K562 (cell line): ENCODE data around the gene LETM1. TPM values are rescaled to one million over a fixed set of nuclear protein-coding genes. Genes with fewer than 3 reads are reported as not detected.
A peak's percentile ranks its signal among the peaks of the same experiment; 100 is the strongest.

ENCODE experiments used
- ATAC-seq: fragments of 200-7000 bp; cut with Tn5 transposase; 3 replicates; pipeline ENCODE4 v1.9.1; 2020; ENCODE audit warnings: moderate library complexity
- BruUV-seq: library from RNA; stranded (reverse); fragments of 400-500 nt; replicated peaks from 2 replicates; lab custom pipeline; 2021; lab: Mats Ljungman, UMichigan
- CTCF ChIA-PET: fragments of 300-600 bp; formaldehyde crosslinking; extraction: SDS; loops from one replicate; lab custom pipeline; 2021; ENCODE audit warnings: low intra/inter-chr PET ratio; lab: Yijun Ruan, JAX
- POLR2A ChIA-PET: fragments of 300-600, 350-650 bp; sonication (Branson Sonifier 250); formaldehyde crosslinking; extraction: SDS; loops from one replicate; lab custom pipeline; 2021; ENCODE audit warnings: antibody characterized with exemption, inconsistent platforms; lab: Yijun Ruan, JAX
- DNase-seq, 4 experiments: peaks; one replicate each; pipeline versions ENCODE4 v3.0.0 to v3.0.0-alpha.2; 2011 to 2018; ENCODE audit warnings: low spot score in 3 of 4, mixed read lengths in 3 of 4; ENCODE audit errors: extremely low read depth in 1 of 4
- FAIRE-seq: peaks from 2 replicates; lab custom pipeline; 2011; peaks lifted over from hg19 to GRCh38; lab: Jason Lieb, UNC
- H2AFZ ChIP-seq: 2 replicates; pipeline ENCODE4 v1.6.0; 2011; ENCODE audit warnings: low read depth, low read length, control low read depth, inconsistent platforms
- H3K27ac ChIP-seq: fragments of 200-600 bp; 3 replicates; pipeline ENCODE4 v1.8.0; 2011; ENCODE audit warnings: low read depth, mild to moderate bottlenecking, control low read depth, inconsistent platforms, low read length, moderate library complexity, mixed read lengths; ENCODE audit errors: extremely low read depth
- H3K27me3 ChIP-seq, 2 experiments: fragments of 300-600 bp in 1 of 2; 2 replicates in 1 of 2; 3 replicates in 1 of 2; pipeline versions ENCODE4 v1.6.0 to v1.8.0; 2011; ENCODE audit warnings: inconsistent platforms in 2 of 2, low read length in 2 of 2, mild to moderate bottlenecking in 1 of 2, mixed read lengths in 1 of 2, moderate library complexity in 1 of 2; ENCODE audit not compliant: control insufficient read depth in 2 of 2, insufficient read depth in 2 of 2
- H3K36me3 ChIP-seq: fragments of 300-600 bp; 3 replicates; pipeline ENCODE4 v1.8.0; 2011; ENCODE audit warnings: mild to moderate bottlenecking, low read length, inconsistent platforms; ENCODE audit not compliant: control insufficient read depth, insufficient read depth
- H3K4me1 ChIP-seq, 2 experiments: fragments of 200-600 bp in 1 of 2; replicated peaks in 1 of 2; 2 replicates in 1 of 2; 3 replicates in 1 of 2; pipeline versions ENCODE4 v1.5.1 to v1.8.0; 2011; ENCODE audit warnings: inconsistent platforms in 2 of 2, low read length in 2 of 2, mild to moderate bottlenecking in 1 of 2, mixed read lengths in 1 of 2, moderate library complexity in 1 of 2; ENCODE audit not compliant: control insufficient read depth in 2 of 2, insufficient read depth in 2 of 2
- H3K4me2 ChIP-seq: 2 replicates; pipeline ENCODE4 v1.6.1; 2011; ENCODE audit warnings: low read length, control low read depth, inconsistent platforms, mixed read lengths; ENCODE audit not compliant: insufficient read depth
- H3K4me3 ChIP-seq: fragments of 200-600 bp; sonication (generic), shearing (Covaris generic); 2 replicates; pipeline ENCODE4 v1.5.1; 2016; ENCODE audit warnings: control low read depth, inconsistent platforms
- H3K79me2 ChIP-seq: fragments of 200-600 bp; 3 replicates; pipeline ENCODE4 v1.8.0; 2011; ENCODE audit warnings: low read length, inconsistent platforms; ENCODE audit not compliant: control insufficient read depth, insufficient read depth
- H3K9ac ChIP-seq, 2 experiments: 2 replicates each; pipeline versions ENCODE4 v1.6.0 to v1.6.1; 2011; ENCODE audit warnings: low read depth in 2 of 2, low read length in 2 of 2, control low read depth in 1 of 2, inconsistent platforms in 1 of 2, mild to moderate bottlenecking in 1 of 2, mixed read lengths in 1 of 2; ENCODE audit not compliant: insufficient read depth in 1 of 2
- H3K9me1 ChIP-seq: one replicate; pipeline ENCODE4 v1.6.0; 2011; ENCODE audit warnings: inconsistent platforms, mild to moderate bottlenecking, low read length, moderate library complexity; ENCODE audit not compliant: control insufficient read depth, insufficient read depth
- H3K9me3 ChIP-seq: replicated peaks from 2 replicates; pipeline ENCODE4 v1.5.1; 2011; ENCODE audit warnings: low read depth, low read length, inconsistent platforms; ENCODE audit not compliant: control insufficient read depth, insufficient read depth
- H4K20me1 ChIP-seq: replicated peaks from 2 replicates; pipeline ENCODE4 v1.6.1; 2011; ENCODE audit warnings: low read length, inconsistent platforms, mixed read lengths; ENCODE audit not compliant: control insufficient read depth, insufficient read depth
- CBFA2T2 ChIP-seq: fragments of 450-650 bp; conservative IDR thresholded peaks from 2 replicates; pipeline ENCODE4 v1.6.1; 2017; ENCODE audit warnings: mild to moderate bottlenecking
- CBX1 ChIP-seq: sonication (generic); IDR thresholded peaks from 2 replicates; pipeline ENCODE4 v1.6.1; 2016; ENCODE audit warnings: antibody characterized with exemption, low read depth, mild to moderate bottlenecking
- EZH2 ChIP-seq: IDR thresholded peaks from 2 replicates; pipeline ENCODE4 v1.6.1; 2012; ENCODE audit warnings: low read depth, mild to moderate bottlenecking, inconsistent platforms, low read length, borderline replicate concordance
- HMBOX1 ChIP-seq: sonication (generic); IDR thresholded peaks from 2 replicates; pipeline ENCODE4 v1.6.1; 2016
- IRF1 ChIP-seq: sonication (generic); formaldehyde crosslinking; IDR thresholded peaks from 2 replicates; pipeline ENCODE4 v1.8.0; 2022; ENCODE audit warnings: missing genetic modification reagents, mild to moderate bottlenecking, borderline replicate concordance
- MYC ChIP-seq, 2 experiments: fragments of 250-450 bp in 1 of 2; sonication (Bioruptor Pico) in 1 of 2; IDR thresholded peaks; 2 replicates each; pipeline versions ENCODE4 v1.5.1 to v1.6.1; 2012 to 2021; ENCODE audit warnings: low read depth in 2 of 2, borderline replicate concordance in 1 of 2, improper control_type of control experiment in 1 of 2, low read length in 1 of 2, mild to moderate bottlenecking in 1 of 2, moderate library complexity in 1 of 2
- NCOR1 ChIP-seq: fragments of 450-650 bp; IDR thresholded peaks from 2 replicates; pipeline ENCODE4 v1.6.1; 2016; ENCODE audit warnings: mild to moderate bottlenecking, moderate library complexity
- TCF15 ChIP-seq: fragments of 250-450 bp; sonication (Bioruptor Pico); IDR thresholded peaks from 2 replicates; pipeline ENCODE4 v1.8.0; 2022; ENCODE audit warnings: moderate library complexity, mild to moderate bottlenecking, inconsistent platforms
- TCF3 ChIP-seq: sonication (generic); formaldehyde crosslinking; IDR thresholded peaks from 2 replicates; pipeline ENCODE4 v1.4.0; 2020; ENCODE audit warnings: mild to moderate bottlenecking, missing genetic modification reagents
- TEAD4 ChIP-seq, 2 experiments: sonication (generic) in 1 of 2; formaldehyde crosslinking in 1 of 2; IDR thresholded peaks; 2 replicates each; pipeline versions ENCODE4 v1.6.1 to v1.8.0; 2012 to 2022; ENCODE audit warnings: borderline replicate concordance in 1 of 2, inconsistent platforms in 1 of 2, low read length in 1 of 2, mild to moderate bottlenecking in 1 of 2, missing genetic modification reagents in 1 of 2
- ZNF316 ChIP-seq: fragments of 450-650 bp; IDR thresholded peaks from 2 replicates; pipeline ENCODE4 v1.6.1; 2016
- ZNF324 ChIP-seq: fragments of 250-450 bp; sonication (Bioruptor Pico); IDR thresholded peaks from 2 replicates; pipeline ENCODE4 v1.4.0; 2020; ENCODE audit warnings: mild to moderate bottlenecking
- ZNF592 ChIP-seq: fragments of 450-650 bp; IDR thresholded peaks from 2 replicates; pipeline ENCODE4 v1.6.1; 2017; ENCODE audit warnings: antibody characterized with exemption, mild to moderate bottlenecking
- WGBS: fragments of 100-300 bp; shearing (Covaris generic); methylation state at CpG from one replicate; pipeline ENCODE4 v1.1.6; 2016; ENCODE audit warnings: low coverage, mixed read lengths; ENCODE audit not compliant: insufficient coverage; ENCODE audit errors: missing lambda C conversion rate; 5-methylcytosine and 5-hydroxymethylcytosine counted together
- in situ Hi-C: fragments of 300-500 bp; cut with MboI; formaldehyde crosslinking; loops from 4 replicates; pipeline ENCODE4 v1.15.0; 2018; ENCODE audit warnings: inconsistent platforms, mixed read lengths
- intact Hi-C: fragments of 100-400 bp; cut with micrococcal nuclease; formaldehyde crosslinking; loops from 2 replicates; pipeline ENCODE4 v1.14.2; 2022
- polyA plus RNA-seq, 8 experiments: library from polyadenylated mRNA; depleted of rRNA in 4 of 8; stranded (reverse) in 5 of 8; unstranded in 3 of 8; fragments of >200 nt; fragmentation: Nextera tagmentation in 2 of 8; fragmentation: Illumina TruSeq in 1 of 8; extraction: Ambion mirVana in 2 of 8; extraction: Trizol in 1 of 8; gene quantifications; 2 replicates each; pipeline versions ENCODE4 v1.2.1 to v1.2.3, GENCODE V29; 2011 to 2014; ENCODE audit warnings: inconsistent platforms in 1 of 8, missing spikeins in 1 of 8
- total RNA-seq, 7 experiments: library from RNA; depleted of rRNA in 6 of 7; stranded (reverse); fragments of >200 nt in 6 of 7; fragmentation: Illumina TruSeq in 2 of 7; extraction: Trizol in 2 of 7; gene quantifications; 2 replicates each; pipeline versions ENCODE4 v1.2.1 to v1.2.3, GENCODE V29; 2011 to 2021; ENCODE audit warnings: low replicate concordance in 1 of 7

Gene LETM1
- total and polyA plus RNA-seq, 9 of the 15 experiments (the other 6 are each of a cell fraction or from before 2014, with no cell fraction given): 3.9 to 109 (median 35.0) TPM

- peak overlapping the region; percentile 67 for H3K4me2 ChIP-seq
- peaks cover 55 to 81% of the 10 kb centered on the region in 2 experiments for H3K4me1 ChIP-seq
- peaks cover 30% of the 10 kb centered on the region for H4K20me1 ChIP-seq
- peaks cover 23% of the 10 kb centered on the region for H3K36me3 ChIP-seq
- no peaks in the 10 kb centered on the region for H3K9me3 ChIP-seq
- FAIRE-seq (peak; percentile 69), DNase-seq (peak; percentile 47 to 85 (median 60)), ATAC-seq (peak; percentile 54)
- BruUV-seq: no TSS peak
- WGBS: 23% methylated on average over 7 of the region's 8 CpGs
- H3K27me3 ChIP-seq: no peaks in the 10 kb centered on the region
- H3K9me1 ChIP-seq: no peaks in the 10 kb centered on the region
- H2AFZ ChIP-seq: no peak overlapping the region
- peaks cover 97% of the 10 kb centered on the region for H3K79me2 ChIP-seq
- H3K4me3 ChIP-seq: no peak overlapping the region
- ChIA-PET CTCF (no interaction called here), POLR2A (interaction anchor here (0.6 to 3.3 kb wide), 7 partner anchors 10 to 148 kb away, joined by 3 to 28 read pairs (median 5); partner anchors contain the start of gene NSD2)
- in situ Hi-C loops: no loop called here
- H3K9ac ChIP-seq: peak overlapping the region; percentile 16 to 60; a peak in 1 of 4 replicates
- peak overlapping the region; percentile 73 for H3K27ac ChIP-seq
- intact Hi-C loops: no loop called here
- TF ChIP-seq NCOR1: peak; percentile 18; the same call in 1 of the 2 replicates
- TF ChIP-seq EZH2: no peak
- TF ChIP-seq CBX1: 0 out of 2 replicates have a peak, but pooled peaks have one; percentile 14
- no peak for TF ChIP-seq HMBOX1
- peak; percentile 72 for TF ChIP-seq TCF3 (CRISPR knock-in tag)
- TF ChIP-seq TEAD4 (IDR thresholded peaks at IDR 0.05; ENCODE audit: low read length): peak; percentile 69; the same call in 1 of the 2 replicates
- no peak for TF ChIP-seq TEAD4 (CRISPR knock-in tag; IDR thresholded peaks at IDR 0.05; ENCODE audit: borderline replicate concordance)
- TF ChIP-seq ZNF324: no peak
- TF ChIP-seq ZNF316: peak; percentile 80
- TF ChIP-seq IRF1: no peak
- 0 out of 2 replicates have a peak, but pooled peaks have one; percentile 15 for TF ChIP-seq ZNF592
- TF ChIP-seq TCF15 (CRISPR knock-in tag): no peak
- peak; percentile 77 for TF ChIP-seq CBFA2T2
- peak; percentile 76; the same call in 1 of the 2 replicates for TF ChIP-seq MYC (IDR thresholded peaks at IDR 0.05; ENCODE audit: low read depth, low read length)
- TF ChIP-seq MYC (CRISPR knock-in tag; IDR thresholded peaks at IDR 0.05; ENCODE audit: borderline replicate concordance, low read depth): no peak
Measured at GRCh38 chr4:1883583-1883982, 27.6 kb upstream of the LETM1 start.
